Femur (tissue), 1 donor: ENCODE data around the gene MRC2.

Experiments used
- DNase-seq: peaks from one replicate; pipeline ENCODE4 v3.0.0-alpha.2; 2017

Gene MRC2

DNA sequence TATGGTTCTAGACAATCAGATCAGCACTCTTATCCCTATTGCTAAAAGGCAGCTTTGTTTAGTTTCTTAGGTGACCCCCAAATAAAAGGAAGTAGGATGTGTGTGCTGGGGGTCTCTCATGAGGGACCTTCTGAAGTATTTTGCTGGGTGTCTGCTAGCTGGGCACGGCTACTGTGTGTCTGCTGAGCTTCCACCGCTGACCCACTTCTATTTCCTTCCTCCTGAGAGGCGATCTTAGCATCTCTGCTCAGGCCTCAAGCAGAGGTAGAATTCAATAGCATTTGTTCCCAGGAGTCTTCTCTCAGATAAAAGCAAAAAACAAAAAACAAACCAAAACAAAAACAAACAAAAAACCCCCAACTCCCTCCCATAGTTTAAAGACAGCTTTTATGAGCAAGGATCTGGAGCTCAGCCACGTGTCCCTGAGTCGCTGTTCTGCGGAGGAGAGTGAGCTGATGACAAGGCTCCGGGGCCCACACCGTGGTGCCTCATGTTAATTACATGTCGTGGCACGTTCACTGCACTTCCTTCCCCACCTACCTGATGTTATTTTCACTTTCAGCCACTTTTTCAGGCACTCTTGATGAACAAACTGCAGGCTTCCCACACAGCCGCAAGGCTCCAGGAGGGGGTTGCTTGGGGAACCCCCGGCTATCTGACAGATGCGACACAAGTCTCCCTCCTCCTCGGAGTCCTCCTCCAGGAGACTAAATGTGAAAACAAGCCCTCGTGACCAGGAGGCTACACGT, 97.1 kb downstream of the MRC2 start:
- no peak for DNase-seq

DNA sequence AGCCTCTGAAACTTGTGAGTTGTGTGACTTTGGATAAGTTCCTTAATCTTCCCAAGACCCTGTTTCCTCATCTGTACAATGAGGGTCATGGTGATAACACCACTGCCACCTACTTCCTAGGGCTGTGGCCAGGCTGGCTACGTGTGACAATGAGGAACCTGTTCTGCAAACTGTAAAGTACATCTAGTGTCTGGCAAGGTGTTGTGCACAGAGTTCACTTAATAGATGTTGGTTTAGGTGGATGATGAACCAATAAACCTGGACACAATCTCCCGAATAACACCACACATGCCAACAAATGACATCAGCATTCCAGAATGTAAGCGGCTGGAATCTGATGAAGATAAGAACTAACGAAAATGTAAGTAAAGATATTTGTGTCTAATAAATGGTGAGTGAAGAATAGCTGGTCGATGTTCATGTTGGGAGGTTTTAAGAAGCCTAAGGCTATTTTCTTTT, 98.3 kb downstream of the MRC2 start:
- DNase-seq: no peak

DNA sequence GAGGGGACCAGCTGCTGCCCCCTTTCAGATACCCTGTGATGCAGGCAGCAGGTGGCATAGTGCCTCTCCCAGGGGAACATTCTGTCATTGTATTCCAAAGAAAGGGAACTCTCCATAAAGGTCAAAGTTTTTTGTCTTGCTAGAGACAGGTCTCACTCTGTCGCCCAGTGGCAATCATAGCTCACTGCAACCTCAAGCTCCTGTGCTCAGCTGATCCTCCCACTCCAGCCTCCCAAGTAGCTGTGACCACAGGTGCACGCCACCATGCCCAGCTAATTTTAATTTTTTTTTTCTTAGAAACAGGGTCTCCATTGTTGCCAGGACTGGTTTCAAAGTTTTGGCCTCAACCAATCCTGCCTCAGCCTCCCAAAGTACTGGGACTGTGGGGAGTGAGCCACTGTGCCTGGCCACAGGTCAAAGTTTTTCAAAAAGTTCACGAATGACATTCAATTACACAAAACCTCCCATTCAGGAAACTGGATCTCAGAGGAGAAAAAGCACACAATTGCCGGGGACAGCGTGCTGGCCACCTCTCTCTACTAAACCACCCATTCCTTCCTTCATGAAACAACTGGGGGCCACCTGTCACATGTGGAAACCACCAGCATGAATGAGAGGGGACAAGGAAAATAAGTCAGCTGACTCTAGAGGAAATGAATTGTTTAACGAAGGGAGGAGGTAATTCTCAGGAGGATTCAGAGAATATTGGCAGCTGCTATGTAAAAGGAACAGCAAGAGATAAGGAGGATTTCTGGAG, 100.6 kb downstream of the MRC2 start:
- DNase-seq: no peak

DNA sequence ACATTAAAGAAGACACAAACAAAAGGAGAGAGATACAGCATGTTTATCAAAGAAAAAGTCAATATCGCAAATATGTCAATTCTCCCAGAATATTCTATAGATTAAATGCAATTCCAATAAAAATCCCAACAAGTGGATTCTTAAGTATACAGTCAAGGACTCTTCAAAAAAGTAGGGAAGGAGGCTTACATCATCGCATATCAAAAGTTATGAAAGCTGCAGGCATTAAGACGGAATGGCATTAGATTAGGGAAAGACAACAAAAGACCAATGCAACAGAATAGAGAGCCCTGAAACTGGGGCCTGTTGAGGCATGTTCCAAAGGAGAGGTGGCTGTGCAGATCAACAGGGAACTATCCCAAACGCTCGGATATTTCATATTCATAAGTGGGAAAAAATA, 104.7 kb downstream of the MRC2 start:
- no peak for DNase-seq

DNA sequence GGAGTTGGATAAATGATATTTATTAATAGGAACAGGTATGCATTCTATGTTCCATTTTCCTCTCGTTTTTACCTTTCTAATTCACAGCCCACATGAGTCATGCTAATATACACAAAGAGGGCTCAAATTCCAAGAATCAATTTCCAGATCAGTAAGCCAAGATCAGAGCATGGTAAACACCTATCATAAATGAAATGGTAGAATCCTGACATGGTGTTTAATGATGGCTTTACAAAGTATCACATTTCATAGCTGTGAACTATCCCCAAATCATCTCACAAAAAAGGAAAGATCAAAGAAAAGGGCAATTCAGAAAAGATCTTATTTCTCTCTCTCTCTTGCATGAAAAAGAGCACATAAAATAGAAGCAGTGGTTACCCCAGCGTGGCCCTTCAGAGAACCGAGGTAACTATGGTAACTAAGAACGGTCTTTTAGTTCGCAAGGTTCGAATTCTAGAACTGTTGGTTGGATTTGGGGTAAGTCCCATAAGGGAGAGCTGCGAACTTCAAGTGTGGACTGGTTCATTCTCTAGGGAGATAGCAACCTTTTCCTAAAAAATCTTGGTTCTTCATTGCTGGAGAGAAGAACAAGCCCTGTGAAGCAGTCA, 107.7 kb downstream of the MRC2 start:
- DNase-seq: no peak

DNA sequence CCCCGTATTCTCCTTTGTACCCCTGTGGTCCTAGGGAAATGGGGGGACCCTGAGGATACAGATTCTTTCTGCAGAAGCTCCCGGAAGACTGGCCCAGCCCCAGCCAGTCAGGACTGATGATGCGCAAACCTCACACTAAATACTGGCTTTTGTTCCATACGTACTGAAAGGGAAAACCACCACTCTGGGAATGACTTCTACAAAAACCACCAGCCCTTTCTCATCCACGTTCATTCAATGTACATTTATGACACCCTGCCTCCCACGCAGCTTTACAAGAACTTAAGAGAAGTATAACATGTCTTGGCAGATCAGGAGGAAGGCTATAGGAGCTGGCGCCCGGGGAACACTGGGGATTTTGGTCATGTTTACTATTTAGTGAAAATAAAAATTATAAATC, 110.0 kb downstream of the MRC2 start:
- DNase-seq: no peak

DNA sequence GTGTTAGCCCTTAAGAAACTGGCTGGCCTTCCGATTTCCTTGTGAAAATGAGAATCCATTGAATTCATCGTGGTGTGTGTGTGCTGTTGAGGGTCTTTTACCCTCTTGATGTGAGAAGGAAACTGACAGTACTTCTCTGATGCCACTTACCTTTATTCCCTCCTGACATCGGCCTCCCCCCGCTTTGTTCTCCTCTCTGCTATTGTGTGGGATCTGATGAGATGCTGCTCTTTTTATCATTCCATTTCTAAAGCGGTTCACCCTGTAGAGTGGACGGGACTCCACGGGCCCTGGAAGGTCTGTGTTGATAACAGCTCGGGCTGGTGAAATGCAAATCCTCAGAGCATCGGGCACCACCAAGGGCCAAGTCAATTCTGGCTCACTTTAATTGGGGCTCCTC, 110.8 kb downstream of the MRC2 start:
- no peak for DNase-seq

DNA sequence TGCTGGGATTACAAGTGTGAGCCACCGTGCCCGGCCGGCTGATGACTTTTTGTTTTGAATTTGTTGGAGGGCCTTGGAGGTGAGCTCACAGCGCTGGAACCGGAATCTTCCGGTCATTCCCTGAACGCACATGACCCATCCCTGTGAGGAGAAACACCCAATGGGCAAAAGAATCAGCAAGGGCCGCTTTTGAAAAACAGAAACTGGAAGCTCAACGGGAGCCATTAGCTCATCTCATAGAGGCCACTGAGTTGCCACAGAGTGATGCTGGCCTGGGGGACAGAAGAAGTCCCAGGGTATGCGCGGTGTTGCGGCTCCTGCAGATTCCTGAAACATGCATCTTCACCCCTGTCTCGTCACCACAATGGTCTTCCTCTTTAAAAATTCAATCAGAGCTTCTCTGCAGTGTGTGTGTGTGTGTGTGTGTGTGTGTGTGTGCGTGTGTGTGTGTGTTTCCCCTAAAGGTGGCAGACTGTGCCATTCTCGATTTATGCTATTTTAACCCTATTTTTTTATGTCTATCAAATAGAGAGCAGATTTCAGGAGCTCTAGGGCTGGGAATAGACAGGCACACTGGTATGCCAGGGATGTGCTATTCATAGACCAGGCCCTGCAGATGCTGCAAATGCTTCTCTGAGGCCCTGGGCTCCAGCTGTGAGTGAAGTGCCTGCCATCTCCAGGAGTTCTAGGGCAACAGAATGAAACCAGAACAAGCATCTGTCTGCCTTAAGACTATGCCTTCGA, 112.3 kb downstream of the MRC2 start:
- peak; percentile 43 for DNase-seq

DNA sequence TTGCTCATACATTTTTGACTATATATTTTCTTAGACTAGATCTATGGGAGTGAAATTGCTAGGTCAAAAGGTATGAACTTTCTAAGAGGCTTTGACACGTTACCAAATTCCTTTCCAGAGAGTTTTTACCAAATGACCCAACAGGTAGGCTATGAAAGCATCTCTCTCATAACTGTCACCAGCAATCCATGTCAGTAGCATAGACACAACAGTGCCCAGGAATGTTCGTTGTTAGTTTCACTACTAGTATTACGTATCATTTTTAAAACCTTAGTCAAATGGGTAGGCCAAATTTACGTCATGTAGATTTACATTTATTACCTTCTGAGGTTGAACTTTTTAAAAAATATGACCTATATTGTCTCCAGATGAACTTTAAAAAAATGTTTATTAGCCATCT, 113.8 kb downstream of the MRC2 start:
- no peak for DNase-seq
